IPS-18a (cell line): ENCODE measurements around the gene UBE2O.
A peak's percentile ranks its signal among the peaks of the same experiment; 100 is the strongest.

Experiments
- H3K27ac ChIP-seq: one replicate; pipeline ENCODE4 v1.5.1; 2013; ENCODE audit warnings: low read length
- H3K27me3 ChIP-seq: one replicate; pipeline ENCODE4 v1.6.1; 2013; ENCODE audit warnings: mild to moderate bottlenecking, low read length; ENCODE audit not compliant: control insufficient read depth, insufficient read depth
- H3K36me3 ChIP-seq: one replicate; pipeline ENCODE4 v1.6.1; 2013; ENCODE audit warnings: low read depth, low read length; ENCODE audit not compliant: control insufficient read depth
- H3K4me1 ChIP-seq: one replicate; pipeline ENCODE4 v1.6.1; 2013; ENCODE audit warnings: low read depth, low read length; ENCODE audit not compliant: control insufficient read depth
- H3K4me3 ChIP-seq: one replicate; pipeline ENCODE4 v1.5.1; 2013; ENCODE audit warnings: low read length
- H3K9ac ChIP-seq: one replicate; pipeline ENCODE4 v1.6.1; 2013; ENCODE audit warnings: mild to moderate bottlenecking, low read length, moderate library complexity
- H3K9me3 ChIP-seq: one replicate; pipeline ENCODE4 v1.6.1; 2013; ENCODE audit warnings: low read depth, low read length; ENCODE audit not compliant: control insufficient read depth

UBE2O gene

DNA sequence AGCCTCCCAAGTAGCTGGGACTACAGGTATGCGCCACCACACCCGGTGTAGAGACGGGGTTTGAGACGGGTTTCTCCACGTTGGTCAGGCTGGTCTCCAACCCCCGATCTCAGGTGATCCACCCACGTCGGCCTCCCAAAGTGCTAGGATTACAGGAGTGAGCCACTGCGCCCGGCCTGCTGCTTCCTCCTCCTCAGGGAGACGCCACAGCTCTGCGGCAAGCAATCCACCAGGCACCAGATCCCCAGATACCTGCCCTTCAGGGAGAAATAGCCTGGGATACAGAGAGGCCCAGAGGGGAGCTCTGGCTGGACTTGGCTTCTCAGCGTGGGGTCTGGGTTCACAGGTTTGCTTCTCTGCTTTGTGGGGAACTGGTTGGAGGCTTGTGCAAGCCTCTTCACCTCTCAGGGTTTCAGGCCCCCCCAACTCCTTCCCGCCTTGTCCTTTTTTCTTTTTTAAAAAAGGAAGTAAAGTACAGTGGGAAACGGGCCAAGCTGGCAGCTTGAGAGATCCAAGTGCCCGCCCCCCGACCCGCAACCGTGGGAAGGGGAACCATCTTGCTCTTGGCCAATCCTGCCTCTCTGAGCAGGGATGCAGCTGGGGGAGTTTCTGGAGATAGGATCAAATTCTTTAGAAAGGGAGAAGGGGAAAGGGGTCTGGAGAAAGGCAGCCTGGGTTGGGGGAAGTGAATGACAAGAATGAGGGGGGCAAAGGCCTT is 71.2 kb downstream of the UBE2O start:
- Histone ChIP-seq H3K27ac (no peak overlapping the region), H3K9ac (no peak overlapping the region), H3K36me3 (no peaks in the 10 kb centered on the region), H3K4me3 (peak overlapping the region; percentile 70), H3K9me3 (no peaks in the 10 kb centered on the region), H3K4me1 (peaks cover 6% of the 10 kb centered on the region), H3K27me3 (peaks cover 55% of the 10 kb centered on the region)

- Histone ChIP-seq H3K9ac (no peak overlapping the region), H3K27ac (no peak overlapping the region), H3K9me3 (no peaks in the 10 kb centered on the region), H3K36me3 (no peaks in the 10 kb centered on the region), H3K27me3 (peaks cover 38% of the 10 kb centered on the region), H3K4me1 (peaks cover 6% of the 10 kb centered on the region), H3K4me3 (no peak overlapping the region)
These were observed 73.1 kb downstream of the UBE2O start for GRCh38 chr17:76379646-76380376.

GRCh38 chr17:76379275-76379641 is 73.7 kb downstream of the UBE2O start:
- Histone ChIP-seq H3K4me1 (peaks cover 6% of the 10 kb centered on the region), H3K27me3 (peaks cover 32% of the 10 kb centered on the region), H3K4me3 (no peak overlapping the region), H3K9me3 (no peaks in the 10 kb centered on the region), H3K9ac (no peak overlapping the region), H3K36me3 (no peaks in the 10 kb centered on the region), H3K27ac (no peak overlapping the region)

- Histone ChIP-seq H3K27ac (no peak overlapping the region), H3K4me1 (peaks cover 6% of the 10 kb centered on the region), H3K4me3 (no peak overlapping the region), H3K27me3 (peaks cover 27% of the 10 kb centered on the region), H3K9me3 (no peaks in the 10 kb centered on the region), H3K36me3 (no peaks in the 10 kb centered on the region), H3K9ac (no peak overlapping the region)
These were observed 74.2 kb downstream of the UBE2O start for GRCh38 chr17:76378548-76379274.

GRCh38 chr17:76376318-76377133 is 76.4 kb downstream of the UBE2O start:
- Histone ChIP-seq H3K4me1 (no peaks in the 10 kb centered on the region), H3K9me3 (no peaks in the 10 kb centered on the region), H3K9ac (no peak overlapping the region), H3K36me3 (no peaks in the 10 kb centered on the region), H3K4me3 (no peak overlapping the region), H3K27ac (no peak overlapping the region), H3K27me3 (peaks cover 5% of the 10 kb centered on the region)

DNA sequence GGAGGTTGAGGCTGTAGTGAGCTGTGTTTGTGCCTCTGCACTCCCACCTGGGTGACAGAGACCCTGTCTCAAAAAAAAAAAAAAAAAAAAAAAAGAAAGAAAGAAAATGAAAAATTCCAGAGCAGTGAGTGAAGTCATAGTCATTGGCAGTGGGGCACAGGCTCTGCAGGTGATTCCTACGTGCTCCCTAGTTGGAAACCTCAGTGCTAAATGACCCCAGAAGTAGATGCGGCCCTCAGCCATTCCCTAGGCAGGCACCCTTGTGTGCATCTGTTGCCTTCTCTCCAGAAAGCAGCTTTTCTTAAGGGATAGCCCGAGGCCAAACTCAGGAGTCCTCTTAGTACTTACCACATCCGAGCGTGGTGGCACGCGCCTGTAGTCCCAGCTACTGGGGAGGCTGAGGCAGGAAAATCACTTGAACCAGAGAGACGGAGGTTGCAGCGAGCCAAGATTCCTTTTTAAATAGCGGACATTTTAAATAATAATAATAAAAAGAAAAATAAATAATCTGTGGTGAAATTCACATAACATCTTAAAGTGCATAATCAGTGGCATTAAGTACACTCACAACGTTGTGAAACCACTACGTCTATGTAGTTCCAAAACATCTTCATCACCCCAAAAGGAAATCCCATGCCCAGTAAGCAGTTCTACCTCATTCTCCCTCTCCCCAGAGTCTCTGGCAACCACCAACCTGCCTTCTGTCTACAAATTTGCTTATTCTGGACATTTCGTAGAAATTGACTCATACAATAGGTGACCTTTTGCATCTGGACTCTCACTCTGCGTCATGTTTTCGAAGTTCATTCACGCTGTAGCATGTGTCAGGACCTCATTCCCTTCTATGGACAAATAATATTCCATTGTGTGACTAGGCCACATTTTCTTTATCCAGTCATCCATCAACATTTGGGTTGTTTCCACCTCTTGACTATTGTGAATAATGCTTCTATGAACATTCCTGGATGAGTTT is 81.0 kb downstream of the UBE2O start:
- Histone ChIP-seq H3K36me3 (no peaks in the 10 kb centered on the region), H3K9me3 (no peaks in the 10 kb centered on the region), H3K9ac (no peak overlapping the region), H3K4me1 (no peaks in the 10 kb centered on the region), H3K27ac (no peak overlapping the region), H3K4me3 (no peak overlapping the region), H3K27me3 (no peaks in the 10 kb centered on the region)

- Histone ChIP-seq H3K27ac (no peak overlapping the region), H3K4me3 (no peak overlapping the region), H3K9ac (no peak overlapping the region)
These were observed 82.5 kb downstream of the UBE2O start for GRCh38 chr17:76370261-76370993.

GRCh38 chr17:76369804-76370203 is 83.1 kb downstream of the UBE2O start:
- no peaks in the 10 kb centered on the region for H3K27me3 ChIP-seq
- no peak overlapping the region for H3K9ac ChIP-seq
- H3K9me3 ChIP-seq: no peaks in the 10 kb centered on the region
- H3K36me3 ChIP-seq: no peaks in the 10 kb centered on the region
- no peaks in the 10 kb centered on the region for H3K4me1 ChIP-seq
- H3K4me3 ChIP-seq: no peak overlapping the region
- H3K27ac ChIP-seq: no peak overlapping the region

More at GRCh38 chr17:76370261-76370993, 82.5 kb downstream of the UBE2O start:
- H3K27me3 ChIP-seq: no peaks in the 10 kb centered on the region
- no peaks in the 10 kb centered on the region for H3K9me3 ChIP-seq
- no peaks in the 10 kb centered on the region for H3K36me3 ChIP-seq
- no peaks in the 10 kb centered on the region for H3K4me1 ChIP-seq

DNA sequence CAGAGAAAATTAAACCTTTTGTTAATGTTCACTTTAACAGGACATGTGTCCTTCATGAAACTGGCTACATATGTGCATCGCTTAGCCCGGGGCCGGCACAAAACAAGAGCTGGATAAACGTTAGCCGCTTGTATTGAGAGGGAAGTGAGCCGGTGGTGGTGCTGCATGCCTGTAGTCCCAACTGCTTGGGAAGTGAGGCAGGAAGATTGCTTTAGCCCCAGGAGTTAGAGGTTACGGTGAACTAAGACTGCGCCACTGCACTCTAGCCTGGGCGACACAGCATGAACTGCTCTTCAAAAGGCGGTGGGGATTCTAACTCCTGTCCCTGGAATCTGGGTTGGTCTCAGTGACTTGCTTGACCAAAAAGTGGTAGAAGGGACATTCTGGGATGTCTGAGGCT is 83.6 kb downstream of the UBE2O start:
- H3K9me3 ChIP-seq: no peaks in the 10 kb centered on the region
- no peaks in the 10 kb centered on the region for H3K27me3 ChIP-seq
- no peaks in the 10 kb centered on the region for H3K4me1 ChIP-seq
- H3K36me3 ChIP-seq: no peaks in the 10 kb centered on the region
- H3K9ac ChIP-seq: no peak overlapping the region
- H3K4me3 ChIP-seq: no peak overlapping the region
- no peak overlapping the region for H3K27ac ChIP-seq

DNA sequence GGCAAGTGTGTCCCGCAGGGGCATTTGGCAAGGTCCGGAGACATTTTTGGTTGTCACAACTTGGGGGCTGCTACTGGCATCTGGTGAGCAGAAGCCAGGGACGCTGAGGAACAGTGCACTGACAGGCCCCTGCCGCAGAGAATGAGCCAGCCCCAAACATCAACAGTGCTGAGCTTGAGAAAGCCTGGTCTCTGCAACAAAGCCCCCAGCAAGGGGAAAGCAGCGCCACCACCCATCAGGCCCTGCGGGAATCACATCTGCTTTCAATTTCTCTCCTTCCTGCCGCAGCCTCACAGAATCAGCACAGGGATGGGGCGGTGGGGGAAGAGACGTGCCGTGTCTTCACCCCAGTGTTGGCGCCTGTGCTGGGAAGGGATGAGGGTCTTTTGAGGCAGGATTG is 84.4 kb downstream of the UBE2O start:
- no peaks in the 10 kb centered on the region for H3K27me3 ChIP-seq
- no peak overlapping the region for H3K27ac ChIP-seq
- no peaks in the 10 kb centered on the region for H3K4me1 ChIP-seq
- H3K9ac ChIP-seq: no peak overlapping the region
- no peaks in the 10 kb centered on the region for H3K36me3 ChIP-seq
- H3K4me3 ChIP-seq: no peak overlapping the region
- no peaks in the 10 kb centered on the region for H3K9me3 ChIP-seq
